Activated CD4-positive, alpha-beta T cell treated with anti-CD3 and anti-CD28 coated beads, Interleukin-2, Interleukin-4, amounts not matched to agents 100 ng/mL and 50 ng/mL, durations not matched to agents 16 hours and 8 hours (primary cell): Measurements from ENCODE around the gene MOB1B.
"Not testable (repeated sequence)": the region's sequence is repeated elsewhere in the genome, so short reads cannot be mapped to it uniquely, and the experiment has no call there.

Experiments used
- DNase-seq: peaks from one replicate; pipeline ENCODE4 v3.0.0-alpha.2; 2020; ENCODE audit warnings: low spot score

The MOB1B gene

DNA sequence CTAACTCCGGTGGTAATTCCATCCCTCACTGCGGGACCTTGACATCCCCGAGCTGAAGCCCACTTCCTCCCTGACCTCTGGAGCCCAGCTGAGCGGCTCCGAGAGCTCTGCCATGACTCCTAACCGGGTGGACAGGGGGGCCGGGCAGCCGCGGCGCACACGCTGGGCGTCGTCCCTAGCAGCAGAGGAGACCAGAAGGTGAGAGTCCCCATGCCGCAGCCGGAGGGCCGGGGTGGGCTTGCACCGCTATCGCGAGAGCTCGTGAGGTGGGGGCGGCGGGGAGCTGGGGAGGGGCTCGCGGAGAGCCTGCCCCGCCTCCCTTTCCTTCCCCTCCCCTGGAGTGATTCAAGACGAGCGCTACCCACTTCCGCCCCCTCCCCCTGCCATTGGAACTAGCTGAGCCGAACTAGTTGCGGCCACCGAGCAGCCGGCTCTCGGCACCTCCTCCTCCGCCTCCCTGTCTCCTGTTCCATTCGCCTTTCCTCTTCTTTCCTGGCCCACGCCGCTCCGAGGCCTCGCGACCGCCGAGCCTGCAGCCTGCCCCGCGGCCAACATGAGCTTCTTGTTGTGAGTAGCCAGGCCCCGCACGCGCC lies at the start of gene MOB1B:
Gene MOB1B (plus strand): TSS at position 386 of the 593 bp plus-strand sequence. CDS start 168 bp downstream, at position 554.
- DNase-seq = peak; percentile 86

GRCh38 chr4:70855464-70855863 lies 46.7 kb upstream of the MOB1B start:
- DNase-seq = no peak

DNA sequence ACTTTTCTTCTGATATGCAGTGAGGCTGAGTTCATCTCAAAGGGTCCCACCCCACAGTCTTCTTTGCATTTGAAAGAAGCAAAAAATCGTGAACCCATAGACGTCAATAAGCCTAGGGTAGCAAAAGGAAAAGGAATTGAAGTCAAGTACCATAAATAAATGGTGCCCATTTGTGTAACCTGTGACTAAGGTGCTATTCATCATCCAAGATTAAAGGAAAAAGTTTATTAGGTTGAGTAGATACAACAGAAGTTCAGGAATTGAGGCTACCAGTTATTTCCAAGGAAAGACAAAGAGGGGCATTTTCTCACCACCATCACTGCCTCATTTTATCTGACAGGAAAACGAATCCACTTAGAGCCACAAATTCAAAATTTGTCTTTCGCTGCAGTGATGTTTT lies 43.7 kb upstream of the MOB1B start:
- DNase-seq = no peak

GRCh38 chr4:70859066-70859465 lies 43.1 kb upstream of the MOB1B start:
- DNase-seq = no peak

GRCh38 chr4:70863099-70863790 lies 38.9 kb upstream of the MOB1B start:
- DNase-seq = peak; percentile 4

GRCh38 chr4:70868778-70869177 lies 33.4 kb upstream of the MOB1B start:
- no peak for DNase-seq

DNA sequence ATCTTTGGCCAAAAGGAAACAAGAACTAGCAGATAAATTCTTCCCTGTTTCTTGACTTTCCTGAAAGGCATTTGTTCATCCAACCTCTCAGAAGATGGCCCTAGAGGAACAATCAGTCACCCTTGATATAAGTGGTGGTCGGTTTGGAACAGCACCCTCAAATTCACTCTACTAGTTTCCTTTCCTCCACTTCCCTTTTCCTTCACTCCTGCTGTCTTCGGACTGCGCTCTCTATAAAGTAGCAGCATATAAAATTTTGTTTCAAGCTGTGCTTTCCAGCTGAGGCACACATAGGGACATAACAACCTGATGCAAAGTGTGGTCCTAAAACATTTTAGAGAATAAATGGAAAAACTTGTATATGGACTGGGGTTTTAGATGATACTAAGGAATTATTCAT lies 29.0 kb upstream of the MOB1B start:
- DNase-seq = no peak

DNA sequence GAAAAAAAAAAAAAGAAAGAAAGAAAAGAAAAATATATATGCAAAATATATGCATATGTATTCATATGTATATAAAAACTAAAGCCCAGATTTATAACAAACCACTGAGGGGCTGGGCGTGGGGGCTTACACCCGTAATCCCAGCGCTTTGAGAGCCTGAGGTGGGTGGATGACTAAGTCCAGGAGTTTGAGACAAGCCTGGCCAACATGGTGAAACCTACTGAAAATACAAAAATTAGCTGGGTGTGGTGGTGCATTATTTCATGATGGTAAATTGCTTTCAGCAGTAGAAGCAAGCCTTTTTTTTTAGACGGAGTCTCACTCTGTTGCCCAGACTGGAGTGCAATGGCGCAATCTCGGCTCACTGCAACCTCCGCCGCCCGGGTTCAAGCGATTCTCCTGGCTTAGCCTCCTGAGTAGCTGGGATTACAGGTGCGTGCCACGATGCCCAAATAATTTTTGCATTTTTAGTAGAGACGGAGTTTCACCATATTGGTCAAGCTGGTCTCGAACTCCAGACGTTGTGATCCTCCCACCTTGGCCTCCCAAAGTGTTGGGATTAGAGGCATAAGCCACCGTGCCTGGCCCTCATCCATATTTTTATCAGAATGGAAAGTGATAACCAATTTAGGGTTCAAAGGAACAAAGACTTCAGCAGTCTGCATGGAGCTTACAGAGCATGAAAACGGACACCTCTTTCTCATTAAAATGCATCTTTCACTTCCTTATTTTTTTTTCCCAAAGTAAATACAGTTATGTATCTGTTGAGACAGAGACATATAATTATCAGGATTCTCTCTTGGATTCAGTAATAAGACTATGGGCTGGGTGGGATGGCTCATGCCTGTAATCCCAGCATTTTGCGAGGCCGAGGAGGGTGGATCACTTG lies 27.7 kb upstream of the MOB1B start:
- DNase-seq = no peak

- no peak for DNase-seq
Observed at GRCh38 chr4:70877556-70877955, 24.6 kb upstream of the MOB1B start.

DNA sequence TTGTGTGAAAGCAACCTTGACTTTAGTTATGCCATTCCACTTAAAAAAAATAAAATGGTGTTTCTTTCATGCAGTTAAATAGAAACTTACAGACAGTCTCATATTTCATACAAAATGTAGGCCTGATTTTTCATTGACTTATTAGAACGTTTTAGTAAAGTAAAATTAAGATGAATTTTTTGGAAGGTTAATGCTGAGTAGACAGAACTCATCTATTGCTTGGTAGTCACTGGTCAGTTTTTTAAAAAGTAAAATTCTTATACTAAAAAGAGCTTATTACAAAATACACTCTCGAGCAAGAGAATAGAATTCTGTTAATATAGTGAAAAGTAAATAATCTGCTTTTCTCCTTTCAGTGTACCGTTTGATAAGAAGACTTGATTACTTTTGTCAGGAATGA lies 21.4 kb upstream of the MOB1B start:
- no peak for DNase-seq

GRCh38 chr4:70885174-70885573 lies 17.0 kb upstream of the MOB1B start:
- no peak for DNase-seq

DNA sequence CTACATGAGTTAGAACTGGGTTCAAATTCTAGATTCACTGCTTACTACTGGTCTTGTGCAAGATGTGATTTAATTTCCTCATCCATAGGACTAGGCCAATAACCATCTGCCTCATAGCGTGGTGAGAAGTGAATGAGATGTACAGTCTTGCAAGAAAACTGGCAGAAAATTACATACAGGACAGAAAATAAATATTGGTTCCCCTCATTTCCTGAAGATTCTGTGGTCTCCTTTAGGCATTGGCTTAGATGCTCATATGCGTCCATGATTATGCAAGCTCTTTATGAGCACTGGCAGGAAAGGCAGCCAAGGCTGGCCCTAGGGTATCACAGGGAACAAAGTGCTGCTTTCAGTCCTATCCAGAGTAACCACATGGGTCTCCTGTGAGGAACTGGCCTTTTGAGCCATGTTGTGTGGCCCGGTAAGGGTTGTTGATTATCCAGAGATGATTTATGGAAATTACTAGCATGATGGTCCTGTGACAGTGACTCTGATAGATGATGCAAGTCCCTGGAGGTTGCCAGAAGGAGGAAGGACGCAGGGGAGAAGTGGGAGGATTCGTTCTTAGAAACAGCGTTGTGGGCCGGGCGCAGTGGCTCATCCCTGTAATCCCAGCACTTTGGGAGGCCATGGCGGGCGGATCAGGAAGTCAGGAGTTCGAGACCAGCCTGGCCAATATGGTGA lies 9.9 kb upstream of the MOB1B start:
- no peak for DNase-seq

DNA sequence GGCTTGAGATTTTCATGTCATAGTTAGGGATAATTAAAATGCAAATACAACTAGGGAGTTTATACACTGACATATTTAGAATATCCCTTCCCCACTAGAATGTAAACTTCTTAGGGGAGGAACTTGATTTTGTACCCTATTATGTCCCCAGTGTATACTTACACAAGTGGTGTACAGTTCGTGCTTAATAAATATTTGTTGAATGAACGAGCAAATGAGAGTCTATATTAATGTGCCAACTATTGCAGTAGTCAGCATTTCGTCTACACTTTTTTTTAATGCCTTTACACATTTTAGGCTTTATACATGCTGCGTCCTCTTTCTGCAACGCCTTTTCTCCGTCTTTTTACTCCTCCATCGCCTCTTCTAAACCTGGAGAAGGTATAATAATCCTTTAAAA lies 8.4 kb upstream of the MOB1B start:
- DNase-seq = no peak

GRCh38 chr4:70895405-70895804 lies 6.8 kb upstream of the MOB1B start:
- DNase-seq = no peak

- no peak for DNase-seq
Observed at GRCh38 chr4:70895811-70896491, 6.2 kb upstream of the MOB1B start.

DNA sequence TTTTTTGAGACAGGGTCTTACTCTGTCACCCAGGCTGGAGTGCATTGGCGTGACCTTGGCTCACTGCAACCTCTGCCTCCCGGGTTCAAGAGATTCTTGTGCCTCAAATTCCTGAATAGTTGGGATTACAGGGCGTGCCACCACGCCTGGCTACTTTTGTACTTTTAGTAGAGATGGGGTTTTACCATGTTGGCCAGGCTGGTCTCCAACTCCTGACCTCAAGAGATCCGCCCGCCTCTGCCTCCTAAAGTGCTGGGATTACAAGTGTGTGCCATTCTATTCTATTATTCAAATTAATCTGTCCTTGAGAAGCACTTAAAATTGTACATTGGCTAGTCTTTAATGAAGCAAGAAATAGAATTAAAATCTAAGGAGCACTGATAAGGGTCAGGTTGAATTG lies 3.6 kb upstream of the MOB1B start:
- DNase-seq = not testable (repeated sequence)

GRCh38 chr4:70901607-70901983 lies 574 bp upstream of the MOB1B start:
- no peak for DNase-seq

GRCh38 chr4:70902577-70903290 lies 565 bp downstream of the MOB1B start:
- no peak for DNase-seq

DNA sequence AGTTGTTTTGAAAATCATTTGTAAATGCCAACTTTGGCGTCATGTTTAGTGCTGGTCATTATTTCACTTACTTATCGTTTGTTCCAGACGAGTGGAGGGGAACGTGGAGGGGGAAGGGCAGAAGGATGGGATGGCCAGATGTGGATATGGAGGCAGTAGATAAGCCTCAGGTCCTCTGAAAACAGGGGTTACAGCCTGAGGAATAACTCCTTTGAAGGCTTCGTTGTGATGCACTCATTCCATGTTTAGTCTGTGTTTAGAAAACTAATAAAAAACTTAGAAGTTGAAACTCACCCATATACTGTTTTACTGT lies 1.1 kb downstream of the MOB1B start:
- no peak for DNase-seq

DNA sequence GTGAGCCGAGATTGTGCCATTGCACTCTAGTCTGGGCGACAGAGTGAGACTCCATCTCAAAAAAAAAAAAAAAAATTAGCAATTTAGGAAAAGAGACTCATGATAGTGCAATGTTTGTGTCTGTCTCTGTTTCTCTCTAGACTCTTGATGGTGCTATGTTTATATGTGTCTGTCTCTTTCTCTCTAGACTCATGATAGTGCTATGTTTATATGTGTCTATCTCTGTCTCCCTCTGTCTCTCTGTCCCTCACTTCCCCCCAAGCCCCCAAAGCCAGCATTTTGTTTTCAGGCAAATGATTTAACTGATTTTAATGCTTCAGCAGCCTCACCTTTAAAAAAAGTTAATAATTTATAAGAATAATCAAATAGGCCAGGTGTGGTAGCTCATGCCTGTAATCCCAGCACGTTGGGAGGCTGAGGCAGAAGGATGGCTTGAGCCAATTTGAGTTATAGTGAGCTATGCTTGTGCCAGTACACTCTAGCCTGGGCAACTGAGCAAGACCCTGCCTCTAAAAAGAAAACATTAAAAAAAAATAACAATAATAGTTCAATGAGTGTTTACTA lies 6.9 kb downstream of the MOB1B start:
- no peak for DNase-seq

DNA sequence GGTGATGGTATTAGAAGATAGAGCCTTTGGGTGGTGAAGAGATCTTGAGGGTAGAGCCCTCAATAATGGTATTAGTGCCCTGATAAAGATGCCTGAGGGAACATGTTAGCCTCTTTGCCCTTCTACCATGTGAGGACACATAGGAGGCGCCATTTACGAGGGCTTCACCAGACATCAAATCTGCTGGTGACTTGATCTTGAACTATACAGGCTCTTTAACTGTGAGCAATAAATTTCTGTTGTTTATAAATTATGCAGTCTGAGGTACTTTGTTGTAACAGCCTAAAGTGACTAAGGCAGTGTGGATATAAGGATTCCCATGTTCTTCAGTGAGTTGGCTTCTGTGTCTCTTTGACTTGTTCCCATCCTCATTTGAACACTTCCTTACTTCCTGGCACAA lies 11.8 kb downstream of the MOB1B start:
- DNase-seq = no peak
